ENCODE results near the gene HCN1. TPM values are rescaled to one million over a fixed set of nuclear protein-coding genes. Genes with fewer than 3 reads are reported as not detected.

Gene HCN1
- total RNA-seq, 1 donor from 2014 or later = not detected

DNA sequence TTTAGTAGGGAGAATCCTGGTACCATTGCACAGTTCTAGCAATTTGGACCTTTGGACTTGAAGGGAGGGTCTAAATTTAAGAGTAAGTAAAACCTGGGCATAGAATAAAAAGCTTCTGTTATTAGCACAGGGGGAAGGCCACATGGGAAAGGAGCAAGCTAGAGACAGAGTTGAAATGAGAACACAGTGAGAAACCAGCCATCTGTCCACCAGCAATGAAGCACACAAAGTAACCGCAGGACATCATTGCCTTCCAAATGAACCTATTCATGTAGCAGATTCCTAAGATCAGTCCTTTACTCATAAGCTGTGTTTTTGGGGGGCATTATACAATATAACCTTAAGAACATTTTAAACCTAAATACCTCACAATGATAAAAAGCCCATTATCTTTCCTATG lies 407.4 kb downstream of the HCN1 start:
- no peak for DNase-seq (ENCODE audit: low read depth, low spot score)

- DNase-seq (ENCODE audit: low read depth, low spot score) = no peak
Observed at GRCh38 chr5:45284436-45284835, 411.7 kb downstream of the HCN1 start.

DNA sequence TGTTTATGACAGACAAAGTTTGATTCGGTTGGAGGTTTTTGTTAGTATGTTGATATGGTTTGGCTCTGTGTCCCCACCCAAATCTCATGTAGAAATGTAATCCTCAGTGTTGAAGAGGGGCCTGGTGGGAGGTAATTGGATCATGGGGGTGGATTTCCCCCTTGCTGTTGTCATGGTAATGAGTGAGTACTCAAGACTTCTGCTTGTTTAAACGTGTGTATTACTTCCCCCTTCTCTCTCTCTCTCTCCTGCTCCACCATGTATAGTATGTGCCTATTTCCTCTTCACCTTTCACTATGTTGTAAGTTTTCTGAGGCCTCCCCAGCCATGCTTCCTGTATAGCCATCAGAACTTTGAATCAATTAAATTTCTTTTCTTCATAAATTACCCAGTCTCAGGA lies 415.1 kb downstream of the HCN1 start:
- DNase-seq (ENCODE audit: low read depth, low spot score) = no peak

DNA sequence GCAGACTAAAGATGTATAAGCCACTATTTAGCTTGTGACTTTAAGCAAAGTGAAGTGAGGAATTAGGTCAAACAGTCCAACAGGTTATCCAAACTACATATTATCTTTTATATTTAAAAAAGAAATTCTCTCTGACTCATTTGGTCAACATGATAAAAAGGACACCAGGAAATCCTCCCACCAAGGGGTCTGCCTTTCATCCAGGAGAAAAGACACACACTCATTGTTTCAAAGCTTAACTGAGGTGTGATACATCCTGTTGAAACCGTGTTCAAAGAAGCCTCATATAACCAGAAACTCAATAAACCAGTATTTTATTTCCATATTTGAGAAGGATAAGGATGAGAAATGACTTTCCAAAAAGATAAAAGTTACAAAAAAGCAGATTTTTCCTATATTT lies 417.1 kb downstream of the HCN1 start:
- DNase-seq (ENCODE audit: low read depth, low spot score) = no peak

DNA sequence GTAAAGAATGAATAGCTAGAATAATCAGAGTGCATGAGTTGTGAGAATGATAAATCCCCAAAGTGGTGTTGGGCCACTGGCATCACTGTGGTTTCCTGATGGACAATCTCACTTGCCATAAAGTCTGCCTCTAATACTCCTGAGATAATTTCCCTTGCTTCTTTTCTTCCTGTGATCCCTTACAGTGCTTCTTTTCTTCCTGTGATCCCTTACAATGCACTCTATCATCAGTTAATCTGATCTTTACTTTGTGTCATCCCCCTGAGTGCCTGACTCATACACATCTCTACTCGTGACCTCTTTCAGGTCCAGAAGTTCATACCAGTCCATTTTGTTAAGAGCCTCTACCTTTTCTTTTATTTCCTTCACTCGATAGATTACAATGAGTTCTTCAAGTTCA lies 418.3 kb downstream of the HCN1 start:
- no peak for DNase-seq (ENCODE audit: low read depth, low spot score)

DNA sequence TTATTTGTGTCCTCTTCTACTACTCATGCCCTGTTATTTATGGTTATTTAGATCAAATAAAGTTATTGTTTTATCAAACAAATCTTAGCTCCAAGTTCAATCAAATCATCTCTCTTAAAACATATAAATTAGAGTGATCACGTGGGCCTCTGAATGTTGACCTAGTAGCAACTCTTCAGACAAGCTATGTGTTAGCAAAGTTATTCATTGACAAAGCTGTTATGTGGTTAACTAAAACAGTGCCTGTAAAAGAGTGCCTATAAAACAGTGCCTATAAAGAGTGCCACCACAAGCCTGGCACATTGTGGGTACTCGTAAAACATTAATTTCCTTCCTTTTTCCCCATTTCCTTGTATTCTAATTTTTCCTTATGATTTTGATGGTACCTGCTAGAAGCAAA lies 421.9 kb downstream of the HCN1 start:
- no peak for DNase-seq (ENCODE audit: low read depth, low spot score)

- no peak for DNase-seq (ENCODE audit: low read depth, low spot score)
Observed at GRCh38 chr5:45271626-45272025, 424.6 kb downstream of the HCN1 start.

DNA sequence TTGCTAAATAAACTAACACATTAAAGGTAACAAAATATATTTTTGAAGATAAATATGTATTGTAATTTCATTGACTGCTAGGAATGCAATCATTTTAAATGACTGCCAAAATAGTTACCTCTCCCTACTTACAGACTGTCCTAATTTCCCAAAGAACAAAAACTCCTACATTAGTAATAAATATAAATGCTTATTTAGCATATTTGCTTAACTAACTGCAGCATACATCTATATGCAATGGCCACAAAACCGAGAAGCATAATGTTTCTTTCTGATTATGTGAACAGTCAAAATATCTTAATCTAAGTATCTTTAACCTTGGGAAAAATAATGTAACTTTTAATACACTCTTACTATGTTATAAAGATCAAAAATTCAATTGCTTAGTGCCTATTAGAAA lies 431.7 kb downstream of the HCN1 start:
- DNase-seq (ENCODE audit: low read depth, low spot score) = no peak

GRCh38 chr5:45262061-45262590 lies 434.1 kb downstream of the HCN1 start:
- no peak for DNase-seq (ENCODE audit: low read depth, low spot score)

GRCh38 chr5:45261125-45261524 lies 435.1 kb downstream of the HCN1 start:
- DNase-seq (ENCODE audit: low read depth, low spot score) = no peak

DNA sequence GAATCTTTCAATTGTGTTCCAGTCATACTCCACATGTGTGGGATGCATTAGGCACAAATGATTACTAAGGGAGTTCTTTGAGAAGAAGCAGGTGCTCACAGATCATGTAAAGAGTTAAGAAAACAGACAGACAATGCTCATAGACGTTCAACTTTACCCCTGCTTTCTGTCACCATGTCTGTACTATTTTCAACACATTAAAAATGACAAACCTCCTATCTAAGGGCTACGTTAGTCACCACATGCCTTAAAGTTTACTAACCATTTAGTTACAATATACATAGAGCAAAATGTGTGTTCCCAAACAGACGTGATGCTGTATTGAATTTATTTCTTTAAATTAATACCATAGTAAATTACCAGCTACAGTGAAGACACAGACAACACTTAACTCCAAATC lies 435.9 kb downstream of the HCN1 start:
- DNase-seq (ENCODE audit: low read depth, low spot score) = no peak

DNA sequence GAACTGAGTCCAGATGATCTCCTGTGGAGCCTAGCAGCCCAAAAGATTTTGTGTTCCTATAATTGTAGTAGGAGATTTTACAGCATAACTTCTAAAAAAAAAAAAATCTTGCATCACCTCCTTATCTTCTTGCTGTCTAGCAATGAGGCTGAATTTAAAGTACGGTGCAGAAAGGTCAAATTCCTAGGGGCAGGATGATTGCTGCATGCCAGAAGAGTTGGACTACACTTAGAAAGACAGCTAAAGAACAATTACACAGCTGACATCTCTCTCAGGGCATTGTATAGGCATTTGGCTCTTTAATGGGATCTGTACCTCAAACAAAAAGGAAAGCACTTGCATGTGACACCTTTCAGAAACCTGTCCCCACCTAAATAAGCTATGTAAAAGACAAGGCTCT lies 443.2 kb downstream of the HCN1 start:
- DNase-seq (ENCODE audit: low read depth, low spot score) = no peak

GRCh38 chr5:45252541-45252940 lies 443.6 kb downstream of the HCN1 start:
- DNase-seq (ENCODE audit: low read depth, low spot score) = no peak

DNA sequence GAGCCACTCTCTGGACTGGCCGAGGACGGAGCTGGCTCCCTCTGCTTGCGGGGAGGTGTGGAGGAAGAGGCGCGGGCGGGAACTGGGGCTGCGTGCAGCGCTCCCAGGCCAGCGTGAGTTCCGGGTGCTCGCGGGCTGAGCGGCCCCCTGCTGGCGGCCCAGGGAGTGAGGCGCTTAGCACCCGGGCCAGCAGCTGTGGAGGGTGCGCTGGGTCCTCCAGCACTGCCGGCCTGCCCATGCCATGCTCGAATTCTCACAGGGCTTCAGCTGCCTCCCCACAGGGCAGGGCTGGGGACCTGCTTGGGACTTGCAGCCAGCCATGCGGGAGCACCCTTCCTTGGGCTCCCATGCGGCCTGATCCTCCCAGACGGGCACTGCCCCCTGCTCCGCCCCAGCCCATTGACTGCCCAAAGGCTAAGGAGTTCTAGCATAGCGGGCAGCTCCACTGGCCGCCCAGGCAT lies 470.6 kb downstream of the HCN1 start:
- no peak for DNase-seq (ENCODE audit: low read depth, low spot score)

DNA sequence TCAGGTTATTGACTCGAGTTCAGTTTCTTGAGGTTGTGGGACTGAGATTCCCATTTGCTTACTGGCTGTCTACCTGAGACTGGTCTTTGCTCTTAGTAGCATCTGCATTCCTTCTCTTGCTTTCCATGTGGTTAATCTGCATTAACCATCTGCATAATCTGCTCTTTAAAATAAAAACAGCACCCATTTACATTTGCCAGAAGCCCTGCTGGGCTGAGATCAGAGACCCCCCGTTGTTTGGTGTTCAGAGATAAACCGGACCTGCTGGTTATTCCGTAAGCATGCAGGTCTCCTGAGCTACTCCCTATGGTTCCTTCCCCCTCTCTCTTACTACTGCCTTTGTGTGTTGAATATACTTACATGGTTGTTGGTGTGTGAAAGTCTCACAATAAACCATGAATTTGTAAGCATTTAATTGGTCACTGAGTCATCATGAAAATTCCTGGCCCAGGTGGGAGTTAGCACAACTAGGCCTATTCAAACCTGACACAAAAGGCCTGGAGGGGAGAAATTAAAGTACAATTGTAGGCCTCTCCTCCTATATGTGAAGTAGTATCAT lies 490.7 kb downstream of the HCN1 start:
- DNase-seq (ENCODE audit: low read depth, low spot score) = no peak
